ENCODE results near the gene PDZD8. TPM values are rescaled to one million over a fixed set of nuclear protein-coding genes. Genes with fewer than 3 reads are reported as not detected.

Gene PDZD8
- total and polyA plus RNA-seq, 2 experiments from 2014 or later = 14.4 to 20.1 TPM

GRCh38 chr10:117273980-117274379 lies 101.3 kb downstream of the PDZD8 start:
- TF ChIP-seq EZH2phosphoT487 (IDR thresholded peaks at IDR 0.05; ENCODE audit: insufficient read depth, low read depth) (no peak), EZH2 (IDR thresholded peaks at IDR 0.05; ENCODE audit: insufficient read depth, poor library complexity, severe bottlenecking) (no peak)
- in situ Hi-C loops (cut with MboI) = no loop called here

GRCh38 chr10:117272195-117273076 lies 102.8 kb downstream of the PDZD8 start:
- no peak overlapping the region for H3K27ac ChIP-seq
- H4K20me1 ChIP-seq (ENCODE audit: insufficient read depth) = no peaks in the 10 kb centered on the region
- H2AFZ ChIP-seq = no peak overlapping the region
- H3K9me3 ChIP-seq (ENCODE audit: low read depth) = no peaks in the 10 kb centered on the region
- H3K79me2 ChIP-seq (ENCODE audit: insufficient read depth) = no peaks in the 10 kb centered on the region
- no peak overlapping the region for H3K9ac ChIP-seq
- no peak for DNase-seq
- no peaks in the 10 kb centered on the region for H3K27me3 ChIP-seq (replicated peaks; ENCODE audit: insufficient read depth)
- peaks cover 7% of the 10 kb centered on the region; the same call in 1 of the 2 replicates for H3K4me1 ChIP-seq (ENCODE audit: insufficient read depth)
- H3K4me3 ChIP-seq = no peak overlapping the region
- no peaks in the 10 kb centered on the region for H3K36me3 ChIP-seq (ENCODE audit: low read depth)
- 71 to 72% methylated on average over 13 of the region's 13 CpGs for WGBS, 2 experiments (ENCODE audit: low coverage in 1 of 2, low lambda C conversion rate in 2 of 2, missing lambda C conversion rate in 2 of 2)
- H3K4me2 ChIP-seq (ENCODE audit: unreplicated experiment) = no peak overlapping the region
- H3K9me2 ChIP-seq (ENCODE audit: insufficient read depth) = no peaks in the 10 kb centered on the region
- in situ Hi-C loops (cut with MboI) = no loop called here
- TF ChIP-seq EZH2phosphoT487 (IDR thresholded peaks at IDR 0.05; ENCODE audit: insufficient read depth, low read depth) = no peak
- no peak for TF ChIP-seq EZH2 (IDR thresholded peaks at IDR 0.05; ENCODE audit: insufficient read depth, poor library complexity, severe bottlenecking)
- no peaks in the 10 kb centered on the region for H3F3A ChIP-seq (ENCODE audit: insufficient read depth)

More at GRCh38 chr10:117273980-117274379, 101.3 kb downstream of the PDZD8 start:
- H3K27ac ChIP-seq = no peak overlapping the region
- no peak overlapping the region for H3K4me3 ChIP-seq
- WGBS, 2 experiments (ENCODE audit: low coverage in 1 of 2, low lambda C conversion rate in 2 of 2, missing lambda C conversion rate in 2 of 2) = 99 to 100% methylated on average over 3 of the region's 3 CpGs
- no peak overlapping the region for H3K9ac ChIP-seq
- H3F3A ChIP-seq (ENCODE audit: insufficient read depth) = no peaks in the 10 kb centered on the region
- no peaks in the 10 kb centered on the region for H3K27me3 ChIP-seq (replicated peaks; ENCODE audit: insufficient read depth)
- no peak overlapping the region for H2AFZ ChIP-seq
- DNase-seq = no peak
- peaks cover 7% of the 10 kb centered on the region; the same call in 1 of the 2 replicates for H3K4me1 ChIP-seq (ENCODE audit: insufficient read depth)
- H3K9me3 ChIP-seq (ENCODE audit: low read depth) = no peaks in the 10 kb centered on the region
- no peak overlapping the region for H3K4me2 ChIP-seq (ENCODE audit: unreplicated experiment)
- no peaks in the 10 kb centered on the region; the same call in 1 of the 2 replicates for H3K9me2 ChIP-seq (ENCODE audit: insufficient read depth)
- no peaks in the 10 kb centered on the region for H3K36me3 ChIP-seq (ENCODE audit: low read depth)
- H3K79me2 ChIP-seq (ENCODE audit: insufficient read depth) = no peaks in the 10 kb centered on the region
- H4K20me1 ChIP-seq (ENCODE audit: insufficient read depth) = no peaks in the 10 kb centered on the region

GRCh38 chr10:117271427-117271826 lies 103.8 kb downstream of the PDZD8 start:
- Histone ChIP-seq H3K9ac (no peak overlapping the region), H3K9me3 (ENCODE audit: low read depth) (no peaks in the 10 kb centered on the region), H3K36me3 (ENCODE audit: low read depth) (no peaks in the 10 kb centered on the region), H3K4me1 (ENCODE audit: insufficient read depth) (peaks cover 7% of the 10 kb centered on the region; the same call in 1 of the 2 replicates), H2AFZ (no peak overlapping the region), H3K4me2 (ENCODE audit: unreplicated experiment) (no peak overlapping the region), H3K27ac (no peak overlapping the region), H3F3A (ENCODE audit: insufficient read depth) (no peaks in the 10 kb centered on the region), H3K9me2 (ENCODE audit: insufficient read depth) (no peaks in the 10 kb centered on the region), H3K27me3 (replicated peaks; ENCODE audit: insufficient read depth) (no peaks in the 10 kb centered on the region), H3K79me2 (ENCODE audit: insufficient read depth) (no peaks in the 10 kb centered on the region), H3K4me3 (no peak overlapping the region), H4K20me1 (ENCODE audit: insufficient read depth) (no peaks in the 10 kb centered on the region)
- in situ Hi-C loops (cut with MboI) = no loop called here
- 63 to 66% methylated on average over 3 of the region's 3 CpGs for WGBS, 2 experiments (ENCODE audit: low coverage in 1 of 2, low lambda C conversion rate in 2 of 2, missing lambda C conversion rate in 2 of 2)
- peak; percentile 43 for DNase-seq
- no peak for TF ChIP-seq EZH2 (IDR thresholded peaks at IDR 0.05; ENCODE audit: insufficient read depth, poor library complexity, severe bottlenecking)
- no peak for TF ChIP-seq EZH2phosphoT487 (IDR thresholded peaks at IDR 0.05; ENCODE audit: insufficient read depth, low read depth)

GRCh38 chr10:117268907-117269306 lies 106.3 kb downstream of the PDZD8 start:
- in situ Hi-C loops (cut with MboI) = no loop called here
- Histone ChIP-seq H3K4me2 (ENCODE audit: unreplicated experiment) (no peak overlapping the region), H3K27ac (no peak overlapping the region), H3K9me2 (ENCODE audit: insufficient read depth) (no peaks in the 10 kb centered on the region), H3K4me1 (ENCODE audit: insufficient read depth) (peaks cover 7% of the 10 kb centered on the region; the same call in 1 of the 2 replicates), H3K79me2 (ENCODE audit: insufficient read depth) (no peaks in the 10 kb centered on the region), H3F3A (ENCODE audit: insufficient read depth) (no peaks in the 10 kb centered on the region), H2AFZ (no peak overlapping the region), H3K9ac (no peak overlapping the region), H3K27me3 (replicated peaks; ENCODE audit: insufficient read depth) (no peaks in the 10 kb centered on the region), H3K4me3 (no peak overlapping the region), H3K9me3 (ENCODE audit: low read depth) (no peaks in the 10 kb centered on the region), H4K20me1 (ENCODE audit: insufficient read depth) (no peaks in the 10 kb centered on the region), H3K36me3 (ENCODE audit: low read depth) (no peaks in the 10 kb centered on the region)
- TF ChIP-seq EZH2phosphoT487 (IDR thresholded peaks at IDR 0.05; ENCODE audit: insufficient read depth, low read depth) = no peak
- TF ChIP-seq EZH2 (IDR thresholded peaks at IDR 0.05; ENCODE audit: insufficient read depth, poor library complexity, severe bottlenecking) = no peak
- WGBS, 2 experiments (ENCODE audit: low coverage in 1 of 2, low lambda C conversion rate in 2 of 2, missing lambda C conversion rate in 2 of 2) = 80 to 100% methylated on average over 2 of the region's 2 CpGs
- DNase-seq = no peak

All from GM23248 (cell line).